ENCODE data around the gene C9orf72. TPM values are rescaled to one million over a fixed set of nuclear protein-coding genes. Genes with fewer than 3 reads are reported as not detected.

C9orf72 gene
- total and polyA plus RNA-seq, 7 donors: 10.5 to 26.8 (median 19.4) TPM

GRCh38 chr9:27565696-27566095 lies 7.6 kb downstream of the C9orf72 start:
- Histone ChIP-seq H3K27me3 (ENCODE audit: insufficient read depth in 3 of 3, low read length in 2 of 3) (no peaks in the 10 kb centered on the region), H3K9me3 (no peaks in the 10 kb centered on the region), H3K4me3 (no peak overlapping the region), H3K27ac (no peak overlapping the region), H3K4me1 (peaks cover 7% of the 10 kb centered on the region), H3K36me3 (ENCODE audit: insufficient read depth in 1 of 2, low read depth in 1 of 2) (peaks cover 0 to 50% of the 10 kb centered on the region in 2 donors)
- ATAC-seq (no peak), DNase-seq (no peak)
- intact Hi-C loops (cut with DNase I): no loop called here
- TF ChIP-seq CTCF (IDR thresholded peaks at IDR 0.05): no peak

- WGBS, 3 donors: 88 to 91% (median 89%) methylated on average over 1 of the region's 1 CpG
- TF ChIP-seq CTCF (IDR thresholded peaks at IDR 0.05): no peak
- DNase-seq: no peak
- Histone ChIP-seq H3K27ac (no peak overlapping the region), H3K4me1 (peaks cover 3% of the 10 kb centered on the region), H3K27me3 (ENCODE audit: insufficient read depth in 3 of 3, low read length in 2 of 3) (no peaks in the 10 kb centered on the region), H3K4me3 (no peak overlapping the region), H3K9me3 (no peaks in the 10 kb centered on the region), H3K36me3 (ENCODE audit: insufficient read depth in 1 of 2, low read depth in 1 of 2) (peaks cover 0 to 60% of the 10 kb centered on the region in 2 donors)
- intact Hi-C loops (cut with DNase I): loop anchor here in 1 of 2 donors (5.0 kb wide), 1 partner anchor 702 kb away; no protein-coding TSS in a partner anchor
- ATAC-seq: no peak
These were observed 8.6 kb downstream of the C9orf72 start for GRCh38 chr9:27564670-27565069.

- Histone ChIP-seq H3K27me3 (ENCODE audit: insufficient read depth in 3 of 3, low read length in 2 of 3) (no peaks in the 10 kb centered on the region), H3K4me1 (no peaks in the 10 kb centered on the region), H3K36me3 (ENCODE audit: insufficient read depth in 1 of 2, low read depth in 1 of 2) (peaks cover 0 to 68% of the 10 kb centered on the region in 2 donors), H3K4me3 (no peak overlapping the region), H3K27ac (no peak overlapping the region), H3K9me3 (no peaks in the 10 kb centered on the region)
- no peak for TF ChIP-seq CTCF (IDR thresholded peaks at IDR 0.05)
- WGBS, 3 donors: 90 to 92% (median 90%) methylated on average over 4 of the region's 4 CpGs
- DNase-seq (no peak), ATAC-seq (no peak)
- intact Hi-C loops (cut with DNase I): loop anchor here in 1 of 2 donors (5.0 kb wide), 1 partner anchor 702 kb away; no protein-coding TSS in a partner anchor
These were observed 9.4 kb downstream of the C9orf72 start for GRCh38 chr9:27563738-27564430.

- H3K27ac ChIP-seq: no peak overlapping the region
- intact Hi-C loops (cut with DNase I): loop anchor here in 1 of 2 donors (5.0 kb wide), 1 partner anchor 699 kb away; no protein-coding TSS in a partner anchor
- ATAC-seq (no peak), DNase-seq (no peak)
- no peaks in the 10 kb centered on the region for H3K9me3 ChIP-seq
- WGBS, 3 donors: 86 to 90% (median 86%) methylated on average over 3 of the region's 3 CpGs
- TF ChIP-seq CTCF (IDR thresholded peaks at IDR 0.05): no peak
- peaks cover 0 to 87% of the 10 kb centered on the region in 2 donors for H3K36me3 ChIP-seq (ENCODE audit: insufficient read depth in 1 of 2, low read depth in 1 of 2)
- no peaks in the 10 kb centered on the region for H3K27me3 ChIP-seq (ENCODE audit: insufficient read depth in 3 of 3, low read length in 2 of 3)
- H3K4me3 ChIP-seq: no peak overlapping the region
- H3K4me1 ChIP-seq: no peaks in the 10 kb centered on the region
These were observed 11.6 kb downstream of the C9orf72 start for GRCh38 chr9:27561685-27562084.

All from psoas muscle (tissue), 8 donors.